Measurements from ENCODE around the gene NLRP14.

Gene NLRP14

GRCh38 chr11:7020183-7020917 is at the start of gene NLRP14, which contains the start of gene ZNF214:
NLRP14 (plus strand) TSS chr11:7020479; CDS start chr11:7038587, 18,108 bp downstream.
ZNF214 (minus strand) TSS chr11:7020346; CDS start chr11:7002835, 17,511 bp downstream.
- peak; percentile 32 for DNase-seq (ENCODE audit: low spot score)

GRCh38 chr11:6979365-6979764 is 40.9 kb upstream of the NLRP14 start:
- no peak for DNase-seq (ENCODE audit: low spot score)

GRCh38 chr11:6986487-6986886 is 33.8 kb upstream of the NLRP14 start:
- DNase-seq (ENCODE audit: low spot score) = no peak

- no peak for DNase-seq (ENCODE audit: low spot score)
Measured at GRCh38 chr11:6988506-6988905, 31.8 kb upstream of the NLRP14 start.

- DNase-seq (ENCODE audit: low spot score) = no peak
Measured at GRCh38 chr11:6991227-6991626, 29.1 kb upstream of the NLRP14 start.

- no peak for DNase-seq (ENCODE audit: low spot score)
Measured at GRCh38 chr11:6992026-6992425, 28.3 kb upstream of the NLRP14 start.

- no peak for DNase-seq (ENCODE audit: low spot score)
Measured at GRCh38 chr11:6992457-6993417, 27.5 kb upstream of the NLRP14 start.

- no peak for DNase-seq (ENCODE audit: low spot score)
Measured at GRCh38 chr11:6995703-6996102, 24.6 kb upstream of the NLRP14 start.

- DNase-seq (ENCODE audit: low spot score) = no peak
Measured at GRCh38 chr11:7004482-7004881, 15.8 kb upstream of the NLRP14 start.

GRCh38 chr11:7014118-7014517 is 6.2 kb upstream of the NLRP14 start:
- no peak for DNase-seq (ENCODE audit: low spot score)

GRCh38 chr11:7016011-7016410 is 4.3 kb upstream of the NLRP14 start:
- no peak for DNase-seq (ENCODE audit: low spot score)

- DNase-seq (ENCODE audit: low spot score) = no peak
Measured at GRCh38 chr11:7019500-7020182, 638 bp upstream of the NLRP14 start.

GRCh38 chr11:7021318-7021717 is 1.0 kb downstream of the NLRP14 start:
- no peak for DNase-seq (ENCODE audit: low spot score)

- DNase-seq (ENCODE audit: low spot score) = no peak
Measured at GRCh38 chr11:7028141-7028540, 7.9 kb downstream of the NLRP14 start.

- no peak for DNase-seq (ENCODE audit: low spot score)
Measured at GRCh38 chr11:7030836-7031235, 10.6 kb downstream of the NLRP14 start.

- DNase-seq (ENCODE audit: low spot score) = no peak
Measured at GRCh38 chr11:7031471-7031871, 11.2 kb downstream of the NLRP14 start.

- DNase-seq (ENCODE audit: low spot score) = no peak
Measured at GRCh38 chr11:7032692-7033091, 12.4 kb downstream of the NLRP14 start.

GRCh38 chr11:7034019-7034418 is 13.7 kb downstream of the NLRP14 start:
- no peak for DNase-seq (ENCODE audit: low spot score)

- no peak for DNase-seq (ENCODE audit: low spot score)
Measured at GRCh38 chr11:7046474-7047175, 26.3 kb downstream of the NLRP14 start.

- DNase-seq (ENCODE audit: low spot score) = no peak
Measured at GRCh38 chr11:7050191-7050590, 29.9 kb downstream of the NLRP14 start.

- no peak for DNase-seq (ENCODE audit: low spot score)
Measured at GRCh38 chr11:7056828-7057513, 36.7 kb downstream of the NLRP14 start.
